ENCODE data around the gene MIEN1. TPM values are rescaled to one million over a fixed set of nuclear protein-coding genes. Genes with fewer than 3 reads are reported as not detected.

MIEN1 gene
- total RNA-seq, 1 donor = 33.1 TPM

GRCh38 chr17:39754958-39755553, 24.7 kb upstream of the MIEN1 start:
- no peak for TF ChIP-seq CTCF (IDR thresholded peaks at IDR 0.05; ENCODE audit: insufficient read depth, low read length)
- no peak for DNase-seq (ENCODE audit: low read depth)

GRCh38 chr17:39754161-39754957, 24.0 kb upstream of the MIEN1 start:
- DNase-seq (ENCODE audit: low read depth) = peak; percentile 77
- H3K4me3 ChIP-seq (ENCODE audit: low read depth, low read length) = peak overlapping the region; percentile 70
- TF ChIP-seq CTCF (IDR thresholded peaks at IDR 0.05; ENCODE audit: insufficient read depth, low read length) = peak; percentile 73

More at GRCh38 chr17:39754958-39755553, 24.7 kb upstream of the MIEN1 start:
- peak overlapping the region; percentile 70 for H3K4me3 ChIP-seq (ENCODE audit: low read depth, low read length)

- H3K4me3 ChIP-seq (ENCODE audit: low read depth, low read length) = peak overlapping the region; percentile 70
- no peak for TF ChIP-seq CTCF (IDR thresholded peaks at IDR 0.05; ENCODE audit: insufficient read depth, low read length)
- no peak for DNase-seq (ENCODE audit: low read depth)
These were observed 23.3 kb upstream of the MIEN1 start for GRCh38 chr17:39753514-39754160.

GRCh38 chr17:39752241-39752881, 22.0 kb upstream of the MIEN1 start:
- H3K4me3 ChIP-seq (ENCODE audit: low read depth, low read length) = no peak overlapping the region
- no peak for TF ChIP-seq CTCF (IDR thresholded peaks at IDR 0.05; ENCODE audit: insufficient read depth, low read length)
- no peak for DNase-seq (ENCODE audit: low read depth)

- TF ChIP-seq CTCF (IDR thresholded peaks at IDR 0.05; ENCODE audit: insufficient read depth, low read length) = no peak
- H3K4me3 ChIP-seq (ENCODE audit: low read depth, low read length) = no peak overlapping the region
- no peak for DNase-seq (ENCODE audit: low read depth)
These were observed 21.3 kb upstream of the MIEN1 start for GRCh38 chr17:39751637-39752036.

DNA sequence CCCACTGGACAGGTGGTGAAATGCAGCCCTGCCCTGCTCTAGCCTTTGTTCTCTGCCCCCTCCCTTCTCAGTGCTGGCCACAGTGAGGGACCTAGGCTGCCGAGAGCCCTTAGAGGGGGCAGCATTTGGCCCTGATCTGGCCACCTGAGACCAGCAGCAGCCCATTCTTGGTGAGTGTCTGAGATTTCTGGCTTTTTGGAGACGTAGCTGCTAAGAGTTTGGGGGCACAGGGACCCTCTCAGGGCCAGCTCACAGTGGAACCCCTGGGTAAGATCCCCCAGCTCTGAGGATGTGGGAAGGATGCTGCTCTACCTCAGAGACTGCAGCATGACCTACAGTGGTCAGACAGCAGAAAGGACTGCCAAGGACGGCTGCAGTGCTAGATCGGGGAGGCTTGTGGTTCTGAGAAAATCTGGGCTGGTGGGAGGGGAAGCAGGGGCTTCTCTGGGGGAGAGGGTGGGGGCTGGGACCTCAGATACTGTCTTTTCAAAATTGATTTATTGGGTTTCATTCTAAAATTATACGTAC, 20.7 kb upstream of the MIEN1 start:
- no peak for TF ChIP-seq CTCF (IDR thresholded peaks at IDR 0.05; ENCODE audit: insufficient read depth, low read length)
- DNase-seq (ENCODE audit: low read depth) = no peak
- H3K4me3 ChIP-seq (ENCODE audit: low read depth, low read length) = no peak overlapping the region

Measured in fibroblast of the aortic adventitia (primary cell).